HUES6 (cell line): ENCODE results near the gene SART3.

Experiments
- H3K27ac ChIP-seq: 2 replicates; pipeline ENCODE4 v1.7.0; 2013; ENCODE audit warnings: low read depth, mild to moderate bottlenecking, low read length, inconsistent platforms
- H3K27me3 ChIP-seq: 2 replicates; pipeline ENCODE4 v1.6.1; 2013; ENCODE audit warnings: low read length; ENCODE audit not compliant: control insufficient read depth, insufficient read depth
- H3K36me3 ChIP-seq: 2 replicates; pipeline ENCODE4 v1.6.1; 2013; ENCODE audit warnings: low read length; ENCODE audit not compliant: control insufficient read depth, insufficient read depth
- H3K4me1 ChIP-seq: 2 replicates; pipeline ENCODE4 v1.6.1; 2013; ENCODE audit warnings: low read length; ENCODE audit not compliant: control insufficient read depth, insufficient read depth
- H3K4me3 ChIP-seq: 2 replicates; pipeline ENCODE4 v1.5.1; 2013; ENCODE audit warnings: low read depth, low read length
- H3K9ac ChIP-seq: one replicate; pipeline ENCODE4 v1.6.1; 2013; ENCODE audit warnings: mild to moderate bottlenecking, low read length
- H3K9me3 ChIP-seq: 2 replicates; pipeline ENCODE4 v1.6.1; 2013; ENCODE audit warnings: low read depth, low read length; ENCODE audit not compliant: control insufficient read depth, insufficient read depth

SART3 gene

GRCh38 chr12:108531929-108532848 is 28.8 kb downstream of the SART3 start:
- Histone ChIP-seq H3K36me3 (peaks cover 97% of the 10 kb centered on the region), H3K27me3 (no peaks in the 10 kb centered on the region), H3K4me1 (no peaks in the 10 kb centered on the region), H3K4me3 (no peak overlapping the region), H3K27ac (no peak overlapping the region), H3K9me3 (no peaks in the 10 kb centered on the region), H3K9ac (no peak overlapping the region)

- H3K36me3 ChIP-seq = peaks cover 97% of the 10 kb centered on the region
- no peaks in the 10 kb centered on the region for H3K4me1 ChIP-seq
- no peak overlapping the region for H3K4me3 ChIP-seq
- H3K27me3 ChIP-seq = no peaks in the 10 kb centered on the region
- H3K27ac ChIP-seq = no peak overlapping the region
- no peak overlapping the region for H3K9ac ChIP-seq
- H3K9me3 ChIP-seq = no peaks in the 10 kb centered on the region
Measured at GRCh38 chr12:108530161-108530560, 30.8 kb downstream of the SART3 start.

GRCh38 chr12:108527166-108527496 is 33.8 kb downstream of the SART3 start:
- H3K9me3 ChIP-seq = no peaks in the 10 kb centered on the region
- no peaks in the 10 kb centered on the region for H3K4me1 ChIP-seq
- H3K27ac ChIP-seq = no peak overlapping the region
- H3K4me3 ChIP-seq = no peak overlapping the region
- no peaks in the 10 kb centered on the region for H3K27me3 ChIP-seq
- no peak overlapping the region for H3K9ac ChIP-seq
- H3K36me3 ChIP-seq = peaks cover 99% of the 10 kb centered on the region

GRCh38 chr12:108526482-108527165 is 34.3 kb downstream of the SART3 start:
- Histone ChIP-seq H3K4me1 (no peaks in the 10 kb centered on the region), H3K36me3 (peaks cover 99% of the 10 kb centered on the region), H3K9me3 (no peaks in the 10 kb centered on the region), H3K27ac (no peak overlapping the region), H3K27me3 (no peaks in the 10 kb centered on the region), H3K4me3 (no peak overlapping the region), H3K9ac (no peak overlapping the region)

DNA sequence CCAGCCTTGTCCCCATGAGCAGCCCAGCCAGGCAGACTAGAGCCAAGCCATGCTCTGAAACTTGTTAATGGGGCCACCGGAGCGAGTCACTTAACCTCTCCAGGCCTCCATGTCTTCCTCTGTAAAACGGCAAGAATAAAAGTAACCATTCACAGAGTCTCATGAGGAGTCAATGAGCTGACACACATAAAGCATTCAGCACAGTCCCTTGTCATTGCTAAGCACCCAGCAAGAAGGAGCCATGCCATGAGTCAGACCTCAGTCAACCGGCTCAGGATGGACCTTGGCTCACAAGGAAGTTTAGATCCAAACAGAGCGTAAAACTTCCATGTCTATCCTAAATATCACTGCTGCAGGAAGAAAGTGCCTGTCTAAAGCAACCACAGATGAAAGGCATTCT is 35.3 kb downstream of the SART3 start:
- no peaks in the 10 kb centered on the region for H3K9me3 ChIP-seq
- H3K9ac ChIP-seq = no peak overlapping the region
- H3K36me3 ChIP-seq = peaks cover 99% of the 10 kb centered on the region
- no peaks in the 10 kb centered on the region for H3K27me3 ChIP-seq
- no peaks in the 10 kb centered on the region for H3K4me1 ChIP-seq
- no peak overlapping the region for H3K27ac ChIP-seq
- H3K4me3 ChIP-seq = no peak overlapping the region

DNA sequence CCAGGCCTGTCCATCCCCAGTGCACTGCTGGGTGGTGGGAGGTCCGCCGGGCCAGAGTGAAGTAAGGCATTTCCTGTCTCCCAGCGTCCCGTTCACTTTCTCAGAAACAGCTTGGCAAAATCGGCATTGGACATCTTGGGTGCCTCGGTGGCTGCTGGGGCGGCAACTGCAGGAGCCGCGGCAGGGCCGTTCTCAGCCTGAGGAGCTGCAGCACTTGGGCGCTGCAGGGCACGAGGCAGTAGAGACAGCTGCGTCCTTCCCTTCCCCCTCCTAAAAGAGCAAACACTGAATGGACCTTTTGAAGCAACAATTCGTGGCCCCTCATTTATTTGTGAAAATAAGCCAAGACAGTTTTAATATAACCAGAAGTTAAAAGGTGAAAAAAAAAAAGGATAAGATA is 37.6 kb downstream of the SART3 start:
- no peak overlapping the region for H3K9ac ChIP-seq
- no peak overlapping the region for H3K27ac ChIP-seq
- H3K4me1 ChIP-seq = no peaks in the 10 kb centered on the region
- H3K4me3 ChIP-seq = no peak overlapping the region
- no peaks in the 10 kb centered on the region for H3K9me3 ChIP-seq
- no peaks in the 10 kb centered on the region for H3K27me3 ChIP-seq
- peaks cover 98% of the 10 kb centered on the region for H3K36me3 ChIP-seq

- no peaks in the 10 kb centered on the region for H3K9me3 ChIP-seq
- H3K9ac ChIP-seq = no peak overlapping the region
- H3K4me3 ChIP-seq = no peak overlapping the region
- H3K4me1 ChIP-seq = peaks cover 5% of the 10 kb centered on the region
- peaks cover 75% of the 10 kb centered on the region for H3K36me3 ChIP-seq
- H3K27ac ChIP-seq = no peak overlapping the region
- no peaks in the 10 kb centered on the region for H3K27me3 ChIP-seq
Measured at GRCh38 chr12:108519558-108519957, 41.4 kb downstream of the SART3 start.

- H3K36me3 ChIP-seq = peaks cover 68% of the 10 kb centered on the region
- no peaks in the 10 kb centered on the region for H3K27me3 ChIP-seq
- no peaks in the 10 kb centered on the region for H3K9me3 ChIP-seq
- H3K4me3 ChIP-seq = no peak overlapping the region
- H3K27ac ChIP-seq = no peak overlapping the region
- peaks cover 5% of the 10 kb centered on the region for H3K4me1 ChIP-seq
- H3K9ac ChIP-seq = no peak overlapping the region
Measured at GRCh38 chr12:108518716-108519496, 42.1 kb downstream of the SART3 start.

DNA sequence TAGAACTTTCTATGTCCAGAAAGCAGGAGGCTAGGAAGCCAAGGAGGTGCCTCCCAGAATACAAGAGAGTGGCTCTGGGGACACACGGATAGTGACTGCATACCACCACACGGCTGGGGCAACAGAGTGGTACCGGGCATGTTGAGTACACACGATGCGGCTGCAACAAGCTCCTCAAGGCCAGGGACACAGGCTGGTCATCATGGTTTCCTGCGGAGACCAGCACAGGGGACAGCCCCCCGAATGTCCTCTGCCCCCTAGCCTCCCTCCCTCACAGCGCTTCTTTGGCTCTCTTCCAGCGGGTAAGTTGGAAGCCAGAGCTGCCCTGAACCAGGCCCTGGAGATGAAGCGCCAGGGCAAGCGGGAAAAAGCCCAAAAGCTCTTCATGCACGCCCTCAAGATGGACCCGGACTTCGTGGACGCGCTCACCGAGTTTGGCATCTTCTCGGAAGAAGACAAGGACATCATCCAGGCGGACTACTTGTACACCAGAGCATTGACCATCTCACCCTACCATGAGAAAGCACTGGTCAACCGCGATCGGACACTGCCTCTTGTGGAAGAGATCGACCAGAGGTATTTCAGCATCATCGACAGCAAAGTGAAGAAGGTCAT is 42.8 kb downstream of the SART3 start:
- Histone ChIP-seq H3K9ac (no peak overlapping the region), H3K9me3 (no peaks in the 10 kb centered on the region), H3K4me3 (no peak overlapping the region), H3K27ac (no peak overlapping the region), H3K36me3 (peaks cover 61% of the 10 kb centered on the region), H3K4me1 (peaks cover 5% of the 10 kb centered on the region), H3K27me3 (no peaks in the 10 kb centered on the region)

GRCh38 chr12:108517288-108518100 is 43.5 kb downstream of the SART3 start:
- Histone ChIP-seq H3K27me3 (no peaks in the 10 kb centered on the region), H3K4me1 (peaks cover 5% of the 10 kb centered on the region), H3K4me3 (no peak overlapping the region), H3K36me3 (peaks cover 54% of the 10 kb centered on the region), H3K27ac (no peak overlapping the region), H3K9ac (no peak overlapping the region), H3K9me3 (no peaks in the 10 kb centered on the region)
